ENCODE data around the gene PTPN5.

The PTPN5 gene

DNA sequence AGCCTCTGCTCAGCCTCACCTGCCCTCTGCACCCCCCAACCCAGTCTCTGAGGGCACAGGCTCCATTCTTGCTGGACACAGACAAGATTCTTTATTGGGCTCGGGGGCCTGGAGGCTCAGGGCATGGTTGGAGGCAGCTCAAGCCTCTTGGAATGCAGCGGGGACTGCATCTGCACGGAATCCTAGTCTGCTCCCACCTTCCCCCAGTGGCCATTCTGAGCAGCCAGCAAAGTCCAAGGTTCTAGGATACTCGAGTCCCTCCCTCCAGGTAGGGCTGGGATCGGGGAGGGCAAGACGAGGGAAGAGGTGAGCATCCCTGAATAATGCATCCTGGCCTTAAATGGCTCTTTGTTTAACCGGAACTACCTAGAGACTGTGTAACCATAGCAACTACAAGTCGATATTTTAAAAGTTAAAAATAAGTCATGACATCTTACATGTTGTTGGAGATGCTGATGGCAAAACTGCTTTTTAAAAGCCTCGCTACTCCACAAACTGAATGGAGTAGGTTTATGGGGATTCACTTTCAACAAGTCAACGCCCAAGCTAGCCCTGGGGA is 54.9 kb downstream of the PTPN5 start:
- no peak for DNase-seq

DNA sequence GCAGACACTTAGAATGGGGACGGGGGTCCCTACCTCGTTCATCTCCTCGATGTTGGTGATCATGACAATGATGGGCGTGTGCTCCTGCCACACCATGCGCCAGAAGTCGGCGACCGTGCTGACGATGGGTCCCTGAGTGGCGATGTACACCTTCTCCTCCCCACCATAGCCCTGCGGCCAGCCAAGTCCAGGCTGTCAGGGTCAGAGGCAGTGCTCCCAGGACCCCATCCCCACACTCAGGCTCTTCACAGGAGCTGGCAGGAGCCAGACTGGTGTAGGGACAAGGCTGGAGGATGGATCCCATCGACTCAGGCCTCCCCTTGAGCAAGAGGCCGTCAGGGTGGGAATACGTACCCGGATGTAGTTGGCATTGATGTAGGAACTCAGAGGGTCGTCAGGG is 58.4 kb downstream of the PTPN5 start:
- no peak for DNase-seq

DNA sequence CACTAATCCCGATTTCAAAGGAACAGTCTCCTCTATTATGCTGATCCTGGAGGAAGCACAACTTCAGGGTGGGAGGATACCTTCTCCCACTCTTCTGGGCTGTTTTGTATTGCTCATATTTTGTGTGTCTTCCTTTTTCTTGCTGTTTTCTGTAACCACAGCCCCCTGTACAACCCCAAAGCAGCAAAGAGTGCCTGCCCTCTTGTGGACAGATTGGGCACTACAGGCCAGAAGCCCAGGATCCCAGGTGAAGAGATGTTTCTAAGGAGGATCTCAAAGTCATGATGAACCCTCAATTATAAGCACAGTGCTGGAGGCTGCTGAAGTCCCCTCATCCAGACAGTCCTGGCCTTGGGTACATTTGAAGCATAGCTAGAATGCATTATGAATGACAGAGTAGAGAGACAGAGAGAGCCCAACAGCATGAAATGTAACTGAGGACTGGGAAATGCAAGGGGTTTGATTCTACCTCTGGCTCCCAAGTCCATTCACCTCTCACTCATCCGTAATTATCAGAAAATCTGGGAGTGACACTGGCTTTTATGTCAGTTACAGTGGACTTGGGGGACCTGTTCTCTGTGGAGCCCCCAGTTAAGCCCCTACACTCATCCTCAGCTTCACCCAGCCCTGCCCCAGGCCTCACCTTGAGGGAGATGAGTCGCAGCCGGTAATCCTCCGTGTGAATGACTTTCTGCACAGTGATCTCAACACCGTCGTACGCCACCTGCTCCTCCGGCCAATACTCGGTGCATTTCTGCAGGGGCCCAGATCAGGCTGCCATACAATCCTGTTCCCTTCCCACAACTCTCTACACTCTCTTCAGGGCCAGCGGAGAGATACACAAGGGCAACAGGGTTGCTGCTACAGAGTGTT is 59.4 kb downstream of the PTPN5 start:
- DNase-seq = peak; percentile 52

DNA sequence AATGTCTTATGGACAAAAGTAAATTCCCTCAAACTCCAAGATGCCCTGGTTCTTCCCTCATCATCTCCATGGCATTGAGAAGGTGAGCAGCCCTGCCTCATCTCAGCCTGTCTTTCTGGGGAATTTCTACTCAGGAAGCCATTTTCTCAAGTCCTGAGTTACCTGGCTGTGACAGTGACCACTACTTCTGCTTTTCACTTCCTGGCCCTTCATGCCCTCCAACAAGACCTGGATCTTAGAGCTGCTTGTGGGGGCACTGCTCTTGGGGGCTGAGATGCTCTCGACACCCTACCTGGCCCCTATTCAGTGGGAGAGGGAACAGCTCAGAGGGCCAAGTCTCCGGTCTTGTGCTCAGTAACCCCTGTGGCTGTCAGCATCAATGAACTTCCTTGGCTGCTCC is 60.2 kb downstream of the PTPN5 start:
- no peak for DNase-seq

- no peak for DNase-seq
Observed at GRCh38 chr11:18730020-18730419, 61.6 kb downstream of the PTPN5 start.

GRCh38 chr11:18729426-18729825 is 62.2 kb downstream of the PTPN5 start:
- DNase-seq = no peak

GRCh38 chr11:18728658-18729057 is 62.9 kb downstream of the PTPN5 start:
- DNase-seq = no peak

DNA sequence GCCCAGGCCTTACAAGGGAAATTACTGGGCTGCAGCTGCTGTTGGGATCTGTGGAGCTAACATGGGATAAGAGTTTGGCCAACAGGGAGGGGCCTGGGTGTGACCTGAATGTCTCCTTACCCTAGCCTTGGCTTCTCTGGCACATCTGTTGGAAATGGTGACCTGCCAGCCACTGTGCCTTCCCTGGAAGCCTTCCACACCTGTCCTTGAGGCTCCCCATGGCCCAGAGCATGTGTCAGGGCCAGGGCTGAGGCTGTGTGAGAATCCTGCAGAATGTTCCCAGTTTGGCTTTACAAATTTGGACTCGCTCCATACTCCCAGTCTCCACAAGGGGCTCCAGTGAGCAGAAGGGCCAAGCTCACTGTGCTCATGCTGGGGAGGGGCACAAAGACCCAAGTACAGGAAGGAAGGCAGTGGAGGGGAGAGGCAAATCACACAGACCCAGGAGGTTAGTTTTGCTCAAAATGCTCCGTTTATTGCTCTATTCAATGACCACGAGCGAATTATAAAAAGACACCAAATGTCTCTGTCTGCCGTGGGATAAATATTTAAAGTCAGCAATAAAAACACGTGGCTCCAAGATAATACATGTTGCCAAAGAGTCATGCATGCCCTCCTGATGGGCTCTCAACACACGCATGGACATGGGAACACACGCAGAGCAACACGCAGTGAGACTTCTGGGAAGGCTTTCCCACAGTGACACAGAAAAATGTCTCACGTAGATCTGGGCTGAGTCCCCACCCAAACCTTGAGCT is 63.9 kb downstream of the PTPN5 start:
- DNase-seq = no peak

GRCh38 chr11:18726040-18726439 is 65.6 kb downstream of the PTPN5 start, which contains the start of gene IGSF22:
IGSF22 (minus strand) TSS chr11:18726188; CDS start chr11:18724236, 1,952 bp downstream.
- DNase-seq = no peak

DNA sequence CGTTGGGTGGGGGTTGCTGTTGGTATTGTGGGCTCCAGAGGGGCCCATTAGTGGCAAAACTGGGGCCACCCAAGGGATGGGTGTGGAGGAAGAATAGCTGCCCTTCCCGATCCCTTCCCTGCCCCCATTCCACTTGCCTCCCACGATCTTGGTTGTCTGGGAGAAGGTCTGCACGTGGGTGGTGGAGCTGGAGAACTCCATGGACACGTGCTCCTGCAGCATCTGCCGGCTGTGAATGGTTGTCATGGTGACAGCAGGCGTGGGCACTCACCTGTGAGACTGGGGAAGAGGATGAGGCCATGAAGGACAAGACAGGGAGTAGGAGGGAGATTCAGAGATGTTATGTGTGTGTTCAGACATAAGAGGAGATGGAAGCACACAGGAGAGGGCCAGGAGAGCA is 67.6 kb downstream of the PTPN5 start:
- DNase-seq = no peak

GRCh38 chr11:18722293-18722637 is 69.3 kb downstream of the PTPN5 start:
- DNase-seq = no peak

- DNase-seq = no peak
Observed at GRCh38 chr11:18721561-18722292, 69.9 kb downstream of the PTPN5 start.

- peak; percentile 66 for DNase-seq
Observed at GRCh38 chr11:18720808-18721560, 70.6 kb downstream of the PTPN5 start.

- DNase-seq = no peak
Observed at GRCh38 chr11:18720091-18720807, 71.3 kb downstream of the PTPN5 start.

DNA sequence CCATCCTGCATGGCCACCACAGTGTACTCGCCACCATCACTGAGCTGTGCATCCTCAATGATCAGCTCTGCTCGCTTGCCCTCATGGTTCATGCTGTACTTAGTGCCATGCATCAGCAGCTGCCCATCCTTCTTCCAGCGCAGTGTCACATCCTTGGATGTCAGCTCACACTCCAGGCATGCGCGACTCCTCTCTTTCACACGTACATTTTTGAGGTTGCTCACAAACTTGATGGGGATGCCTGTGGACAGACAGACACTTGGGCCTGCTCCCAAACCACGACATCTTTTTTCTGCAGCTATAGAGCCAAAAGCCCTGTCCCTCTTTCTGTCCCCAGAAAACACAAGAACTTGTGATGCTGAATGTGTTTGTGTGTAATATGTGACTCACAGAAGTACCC is 76.1 kb downstream of the PTPN5 start:
- DNase-seq = no peak

DNA sequence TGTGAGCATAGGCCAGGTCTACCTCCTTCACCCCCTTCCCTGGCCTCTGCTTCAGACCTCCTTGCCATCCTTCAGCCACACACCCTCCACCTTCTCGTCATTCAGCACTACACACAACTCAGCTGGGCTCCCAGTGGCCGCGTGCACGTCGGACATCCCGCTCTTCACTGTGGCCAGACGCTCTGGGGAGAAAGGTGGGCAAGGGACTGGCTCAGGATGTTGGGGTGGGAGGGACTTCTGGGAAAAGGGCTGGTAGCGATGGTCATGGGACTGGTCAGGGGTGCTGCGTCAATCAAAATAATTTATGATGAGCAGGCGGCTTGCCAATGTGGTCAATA is 77.2 kb downstream of the PTPN5 start:
- DNase-seq = no peak

- DNase-seq = no peak
Observed at GRCh38 chr11:18713646-18714442, 77.8 kb downstream of the PTPN5 start.

DNA sequence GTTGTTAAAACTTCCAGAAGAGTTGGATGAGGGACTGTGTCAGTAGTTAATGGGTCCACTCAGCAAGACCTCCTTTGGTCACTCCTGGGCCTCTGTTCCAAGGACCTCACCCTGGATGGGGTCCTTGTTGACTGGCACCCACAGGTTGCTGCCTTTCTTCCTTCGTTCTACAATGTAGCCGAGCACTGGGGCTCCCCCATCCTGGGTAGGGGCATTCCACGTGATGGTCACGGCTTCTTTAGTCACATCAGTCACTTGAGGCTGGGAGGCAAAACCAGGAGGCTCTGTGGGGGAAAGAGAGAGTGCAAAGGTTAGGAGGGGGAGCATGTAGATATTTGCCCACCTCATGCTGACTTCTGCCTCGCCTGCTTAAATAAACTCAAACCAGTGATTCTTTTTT is 81.1 kb downstream of the PTPN5 start:
- no peak for DNase-seq

- no peak for DNase-seq
Observed at GRCh38 chr11:18709414-18709813, 82.2 kb downstream of the PTPN5 start.

DNA sequence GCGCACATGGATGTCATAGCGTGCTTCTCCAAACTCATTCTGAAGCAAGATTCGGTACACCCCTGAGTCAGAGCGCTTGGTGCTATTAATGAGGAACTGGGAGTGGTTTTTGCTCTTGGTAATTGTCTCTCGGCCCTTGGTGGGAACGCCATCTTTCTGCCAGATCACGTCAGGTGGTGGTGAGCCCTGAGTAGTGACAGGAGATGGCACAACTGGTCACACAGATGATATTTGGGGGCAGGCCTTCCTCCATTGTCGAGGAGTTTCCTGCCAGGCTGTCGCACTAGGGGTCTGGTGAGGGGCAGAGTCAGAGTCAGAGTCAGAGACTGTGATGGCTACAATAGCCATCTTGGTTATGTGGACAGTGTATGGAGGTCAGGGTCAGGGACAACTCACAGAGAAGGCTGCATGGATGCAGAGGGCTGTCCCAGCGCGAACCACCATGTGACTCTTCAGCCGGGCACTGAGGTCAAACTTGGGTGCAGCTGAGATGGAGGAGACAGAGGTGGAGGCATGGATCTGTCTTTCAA is 83.7 kb downstream of the PTPN5 start:
- DNase-seq = no peak

All from activated CD4-positive, alpha-beta T cell treated with anti-CD3 and anti-CD28 coated beads for 1 hour (primary cell).